H1 (cell line): Measurements from ENCODE around the gene BSDC1. TPM values are rescaled to one million over a fixed set of nuclear protein-coding genes. Genes with fewer than 3 reads are reported as not detected.

Experiments used
- CTCF ChIA-PET: fragments of 300-600 bp; sonication (Branson Sonifier 250); formaldehyde crosslinking; loops from one replicate; lab custom pipeline; 2021; ENCODE audit not compliant: partially characterized antibody; lab: Charles Lee
- POLR2A ChIA-PET: fragments of 300-600 bp; sonication (Branson Sonifier 250); formaldehyde crosslinking; loops from one replicate; lab custom pipeline; 2021; ENCODE audit warnings: inconsistent platforms; ENCODE audit not compliant: partially characterized antibody; lab: Charles Lee
- DNase-seq, 2 experiments: peaks; one replicate each; pipeline versions ENCODE4 v3.0.0 to v3.0.0-alpha.2; 2010 to 2022; ENCODE audit warnings: low spot score in 2 of 2, low read depth in 1 of 2, mixed read lengths in 1 of 2
- FAIRE-seq: peaks from 2 replicates; lab custom pipeline; 2011; peaks lifted over from hg19 to GRCh38; lab: Jason Lieb, UNC
- H2AFZ ChIP-seq: 2 replicates; pipeline ENCODE4 v1.8.1; 2012; ENCODE audit warnings: low read length, inconsistent platforms
- H2AK5ac ChIP-seq: 2 replicates; pipeline ENCODE4 v1.6.1; 2013; ENCODE audit warnings: low read depth, low read length
- H2BK120ac ChIP-seq: replicated peaks from 2 replicates; pipeline ENCODE3; 2013; ENCODE audit warnings: low read depth, low read length, inconsistent platforms
- H2BK12ac ChIP-seq: 2 replicates; pipeline ENCODE4 v1.6.1; 2013; ENCODE audit warnings: low read depth, low read length
- H2BK15ac ChIP-seq: 2 replicates; pipeline ENCODE4 v1.6.1; 2013; ENCODE audit warnings: low read length
- H2BK20ac ChIP-seq: 2 replicates; pipeline ENCODE4 v1.6.1; 2013; ENCODE audit warnings: low read length
- H2BK5ac ChIP-seq: 2 replicates; pipeline ENCODE4 v1.6.1; 2013; ENCODE audit warnings: low read depth, low read length
- H3K14ac ChIP-seq: 2 replicates; pipeline ENCODE4 v1.6.1; 2013; ENCODE audit warnings: inconsistent platforms; ENCODE audit not compliant: insufficient read length
- H3K18ac ChIP-seq: 2 replicates; pipeline ENCODE4 v1.6.1; 2013; ENCODE audit warnings: low read length; ENCODE audit errors: extremely low read depth
- H3K23ac ChIP-seq: 2 replicates; pipeline ENCODE4 v1.6.1; 2013; ENCODE audit warnings: inconsistent platforms; ENCODE audit not compliant: insufficient read length
- H3K23me2 ChIP-seq: 2 replicates; pipeline ENCODE4 v1.6.1; 2013; ENCODE audit warnings: low read depth, low read length
- H3K27ac ChIP-seq: 2 replicates; pipeline ENCODE4 v1.6.1; 2011; ENCODE audit warnings: low read depth, low read length, inconsistent platforms
- H3K27me3 ChIP-seq, 4 experiments: replicated peaks in 1 of 4; 1 replicate in 1 of 4; 2 replicates in 3 of 4; pipeline versions ENCODE4 v1.6.1 to v1.8.1; 2011 to 2013; ENCODE audit warnings: low read length in 3 of 4, mild to moderate bottlenecking in 3 of 4, inconsistent platforms in 2 of 4, mixed read lengths in 2 of 4, moderate library complexity in 1 of 4; ENCODE audit not compliant: control insufficient read depth in 3 of 4, insufficient read depth in 3 of 4; ENCODE audit errors: extremely low read depth in 1 of 4
- H3K36me3 ChIP-seq, 4 experiments: 2 replicates each; pipeline versions ENCODE4 v1.6.1 to v1.8.1; 2011 to 2013; ENCODE audit warnings: mild to moderate bottlenecking in 4 of 4, low read length in 3 of 4, moderate library complexity in 2 of 4, control low read depth in 1 of 4, inconsistent platforms in 1 of 4; ENCODE audit not compliant: insufficient read depth in 4 of 4, control insufficient read depth in 2 of 4
- H3K4ac ChIP-seq: replicated peaks from 2 replicates; pipeline ENCODE3; 2013; ENCODE audit warnings: low read length, low read depth, mixed read lengths, inconsistent platforms; ENCODE audit not compliant: insufficient read length
- H3K4me1 ChIP-seq, 4 experiments: replicated peaks in 1 of 4; 1 replicate in 1 of 4; 2 replicates in 3 of 4; pipeline versions ENCODE4 v1.6.1 to v1.8.1; 2011 to 2013; ENCODE audit warnings: low read length in 3 of 4, inconsistent platforms in 2 of 4, mixed read lengths in 1 of 4; ENCODE audit not compliant: insufficient read depth in 4 of 4, control insufficient read depth in 3 of 4
- H3K4me2 ChIP-seq, 2 experiments: 2 replicates each; pipeline versions ENCODE4 v1.6.1 to v1.8.1; 2011 to 2013; ENCODE audit warnings: low read depth in 2 of 2, low read length in 2 of 2, control low read depth in 1 of 2, inconsistent platforms in 1 of 2, mild to moderate bottlenecking in 1 of 2; ENCODE audit not compliant: insufficient read depth in 1 of 2
- H3K4me3 ChIP-seq, 4 experiments: fragments of 200-600, 300-600 bp in 1 of 4; sonication (generic), shearing (Covaris generic), sonication (Bioruptor Twin) in 1 of 4; 2 replicates each; pipeline versions ENCODE4 v1.5.1 to v1.8.1; 2011 to 2016; ENCODE audit warnings: low read length in 4 of 4, low read depth in 3 of 4, control low read depth in 2 of 4, inconsistent platforms in 2 of 4, mild to moderate bottlenecking in 2 of 4, mixed read lengths in 1 of 4, moderate library complexity in 1 of 4; ENCODE audit not compliant: insufficient read depth in 2 of 4; ENCODE audit errors: extremely low read depth in 1 of 4
- H3K56ac ChIP-seq: replicated peaks from 2 replicates; pipeline ENCODE3; 2013; ENCODE audit warnings: low read depth, mild to moderate bottlenecking, mixed read lengths, low read length, inconsistent platforms; ENCODE audit not compliant: insufficient read length
- H3K79me1 ChIP-seq: 2 replicates; pipeline ENCODE4 v1.6.1; 2013; ENCODE audit warnings: low read depth, low read length, control low read depth
- H3K79me2 ChIP-seq, 2 experiments: 2 replicates each; pipeline versions ENCODE4 v1.6.1 to v1.8.1; 2012 to 2013; ENCODE audit warnings: low read length in 2 of 2, mild to moderate bottlenecking in 2 of 2, inconsistent platforms in 1 of 2; ENCODE audit not compliant: insufficient read depth in 2 of 2, control insufficient read depth in 1 of 2
- H3K9ac ChIP-seq, 4 experiments: replicated peaks in 1 of 4; 1 replicate in 1 of 4; 2 replicates in 3 of 4; pipeline versions ENCODE4 v1.6.1 to v1.8.1; 2011 to 2013; ENCODE audit warnings: low read depth in 3 of 4, low read length in 3 of 4, control low read depth in 2 of 4, mild to moderate bottlenecking in 2 of 4, moderate library complexity in 2 of 4, inconsistent platforms in 1 of 4; ENCODE audit errors: extremely low read depth in 1 of 4
- H3K9me3 ChIP-seq, 2 experiments: 2 replicates each; pipeline versions ENCODE4 v1.6.1 to v1.8.1; 2012 to 2013; ENCODE audit warnings: mild to moderate bottlenecking in 2 of 2, moderate library complexity in 2 of 2, control low read depth in 1 of 2, inconsistent platforms in 1 of 2, low read depth in 1 of 2, low read length in 1 of 2, mixed read lengths in 1 of 2; ENCODE audit not compliant: insufficient read depth in 2 of 2
- H4K20me1 ChIP-seq, 2 experiments: replicated peaks in 1 of 2; 2 replicates each; pipeline versions ENCODE3 to v1.8.1; 2011 to 2013; ENCODE audit warnings: inconsistent platforms in 2 of 2, low read length in 2 of 2, mild to moderate bottlenecking in 1 of 2; ENCODE audit not compliant: insufficient read depth in 2 of 2, control insufficient read depth in 1 of 2
- H4K5ac ChIP-seq: 2 replicates; pipeline ENCODE4 v1.6.1; 2013; ENCODE audit warnings: low read length, low read depth, mixed read lengths, inconsistent platforms; ENCODE audit not compliant: insufficient read length
- H4K8ac ChIP-seq: 2 replicates; pipeline ENCODE4 v1.8.0; 2013; ENCODE audit warnings: mild to moderate bottlenecking, moderate library complexity, low read length, inconsistent platforms; ENCODE audit not compliant: insufficient read depth; ENCODE audit errors: extremely low read depth
- H4K91ac ChIP-seq: replicated peaks from 2 replicates; pipeline ENCODE3; 2013; ENCODE audit warnings: low read length, mixed read lengths, inconsistent platforms; ENCODE audit not compliant: insufficient read length
- E2F6 ChIP-seq: IDR thresholded peaks from 2 replicates; pipeline ENCODE4 v1.6.1; 2012; ENCODE audit warnings: inconsistent platforms
- GABPA ChIP-seq: IDR thresholded peaks from 2 replicates; pipeline ENCODE4 v1.6.1; 2011; ENCODE audit warnings: mild to moderate bottlenecking, low read length, moderate library complexity, borderline replicate concordance; ENCODE audit not compliant: insufficient read depth
- WGBS, 2 experiments: shearing (Covaris generic) in 1 of 2; methylation state at CpG; one replicate each; pipeline versions ENCODE4 v1.1.6 to v1.1.7; 2013 to 2015; ENCODE audit warnings: low lambda C conversion rate in 2 of 2, mixed read lengths in 2 of 2, inconsistent platforms in 1 of 2, low coverage in 1 of 2, missing lambda C conversion rate in 1 of 2; ENCODE audit not compliant: insufficient replicate concordance in 2 of 2, insufficient coverage in 1 of 2, insufficient read length in 1 of 2; ENCODE audit errors: extremely low coverage in 1 of 2, missing lambda C conversion rate in 1 of 2; 5-methylcytosine and 5-hydroxymethylcytosine counted together
- polyA plus RNA-seq, 7 experiments: library from polyadenylated mRNA; depleted of rRNA in 3 of 7; stranded (reverse) in 5 of 7; unstranded in 2 of 7; fragments of >200 nt in 5 of 7; fragments of 200-250 nt in 2 of 7; gene quantifications; 1 replicate in 5 of 7; 2 replicates in 1 of 7; 4 replicates in 1 of 7; pipeline versions ENCODE4 v1.2.1 to v1.2.3, GENCODE V29; 2011 to 2013; ENCODE audit warnings: missing spikeins in 2 of 7, mixed read lengths in 2 of 7
- total RNA-seq: library from RNA; stranded (reverse); fragmentation: NEBNext Ultra II Directional; extraction: Animal tissue kit (Norgen Biotek cat#: 25700); gene quantifications from 2 replicates; pipeline ENCODE4 v1.2.1, GENCODE V29; 2021

The BSDC1 gene
- total and polyA plus RNA-seq, 2 of the 8 experiments (the other 6 are each of a cell fraction or from before 2014, with no cell fraction given), result 24.8 to 40.7 TPM

GRCh38 chr1:32341971-32342370 lies 52.3 kb downstream of the BSDC1 start:
- H2AK5ac ChIP-seq, result no peak overlapping the region
- no peak overlapping the region for H2BK12ac ChIP-seq
- TF ChIP-seq GABPA, result no peak
- no peak for TF ChIP-seq E2F6
- no peak overlapping the region for H4K91ac ChIP-seq
- no peak overlapping the region for H4K8ac ChIP-seq
- no peak overlapping the region for H3K4me2 ChIP-seq
- no peak overlapping the region for H2AFZ ChIP-seq
- POLR2A ChIA-PET, result interaction anchor here (0.6 to 17.1 kb wide), 6 partner anchors 8 to 101 kb away, joined by 3 to 321 read pairs (median 5); partner anchors contain the start of genes FAM229A, MARCKSL1 and TSSK3
- no peaks in the 10 kb centered on the region for H3K9me3 ChIP-seq
- no peak overlapping the region for H3K27ac ChIP-seq
- H2BK5ac ChIP-seq, result no peak overlapping the region
- H3K23ac ChIP-seq, result no peak overlapping the region
- no peak overlapping the region for H4K5ac ChIP-seq
- no peak overlapping the region for H2BK20ac ChIP-seq
- CTCF ChIA-PET, result interaction anchor here (0.6 to 1.7 kb wide), 3 partner anchors 9 to 221 kb away, joined by 3 to 7 read pairs (median 6); no protein-coding TSS in a partner anchor
- H3K14ac ChIP-seq, result no peak overlapping the region
- no peak for FAIRE-seq
- peaks cover 0 to 2% (median under 1%) of the 10 kb centered on the region in 4 experiments; a peak in 4 of 7 replicates for H3K27me3 ChIP-seq
- no peaks in the 10 kb centered on the region for H3K23me2 ChIP-seq
- WGBS, 2 experiments, result 77% methylated on average over 5 of the region's 5 CpGs; no CpG with 5 or more reads in 1 of the 2 experiments
- no peaks in the 10 kb centered on the region for H3K79me1 ChIP-seq
- no peak overlapping the region for H2BK15ac ChIP-seq
- H3K4me1 ChIP-seq, result peaks cover 0 to 12% (median 8%) of the 10 kb centered on the region in 4 experiments; a peak in 6 of 7 replicates
- H3K4ac ChIP-seq, result no peak overlapping the region
- H3K79me2 ChIP-seq, result no peaks in the 10 kb centered on the region
- no peak overlapping the region for H3K56ac ChIP-seq
- no peak overlapping the region for H3K9ac ChIP-seq
- H4K20me1 ChIP-seq, result no peaks in the 10 kb centered on the region
- H3K18ac ChIP-seq, result no peak overlapping the region
- no peak for DNase-seq
- no peaks in the 10 kb centered on the region for H3K36me3 ChIP-seq
- no peak overlapping the region for H2BK120ac ChIP-seq
- H3K4me3 ChIP-seq, result no peak overlapping the region
